ENCODE results near the gene ONECUT3. TPM values are rescaled to one million over a fixed set of nuclear protein-coding genes. Genes with fewer than 3 reads are reported as not detected.

The ONECUT3 gene
- total RNA-seq, 1 experiment from 2014 or later, result not detected

DNA sequence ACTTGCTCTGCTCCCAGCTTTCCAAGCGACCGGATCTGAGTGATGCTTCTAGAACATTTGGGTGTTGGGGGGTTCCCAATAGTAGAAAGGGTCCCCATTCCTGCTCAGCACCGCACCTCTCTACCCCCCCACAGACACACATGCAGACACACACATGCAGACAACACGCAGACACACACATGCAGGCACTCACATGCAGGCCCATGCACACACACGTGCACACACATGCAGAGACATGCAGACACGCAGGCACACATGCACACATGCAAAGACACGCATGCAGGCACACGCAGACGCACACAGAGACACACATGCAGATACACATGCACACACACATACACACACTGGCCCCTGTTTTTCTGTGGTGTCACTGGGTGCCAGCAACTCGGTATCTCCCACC lies 23.8 kb downstream of the ONECUT3 start:
- DNase-seq, result no peak
- ChIA-PET POLR2A (no interaction called here), CTCF (interaction anchor here (0.7 kb wide), 1 partner anchor 22 kb away, joined by 4 read pairs; no protein-coding TSS in a partner anchor)
- peaks cover 5% of the 10 kb centered on the region for H3K36me3 Mint-ChIP-seq (ENCODE audit: insufficient read depth, unreplicated experiment)
- H3K27me3 Mint-ChIP-seq (ENCODE audit: insufficient read depth, unreplicated experiment), result peaks cover 16% of the 10 kb centered on the region
- H3K4me1 Mint-ChIP-seq (ENCODE audit: low read depth, unreplicated experiment), result no peaks in the 10 kb centered on the region
- TF ChIP-seq, protein P1, sequence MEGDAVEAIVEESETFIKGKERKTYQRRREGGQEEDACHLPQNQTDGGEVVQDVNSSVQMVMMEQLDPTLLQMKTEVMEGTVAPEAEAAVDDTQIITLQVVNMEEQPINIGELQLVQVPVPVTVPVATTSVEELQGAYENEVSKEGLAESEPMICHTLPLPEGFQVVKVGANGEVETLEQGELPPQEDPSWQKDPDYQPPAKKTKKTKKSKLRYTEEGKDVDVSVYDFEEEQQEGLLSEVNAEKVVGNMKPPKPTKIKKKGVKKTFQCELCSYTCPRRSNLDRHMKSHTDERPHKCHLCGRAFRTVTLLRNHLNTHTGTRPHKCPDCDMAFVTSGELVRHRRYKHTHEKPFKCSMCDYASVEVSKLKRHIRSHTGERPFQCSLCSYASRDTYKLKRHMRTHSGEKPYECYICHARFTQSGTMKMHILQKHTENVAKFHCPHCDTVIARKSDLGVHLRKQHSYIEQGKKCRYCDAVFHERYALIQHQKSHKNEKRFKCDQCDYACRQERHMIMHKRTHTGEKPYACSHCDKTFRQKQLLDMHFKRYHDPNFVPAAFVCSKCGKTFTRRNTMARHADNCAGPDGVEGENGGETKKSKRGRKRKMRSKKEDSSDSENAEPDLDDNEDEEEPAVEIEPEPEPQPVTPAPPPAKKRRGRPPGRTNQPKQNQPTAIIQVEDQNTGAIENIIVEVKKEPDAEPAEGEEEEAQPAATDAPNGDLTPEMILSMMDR (IDR thresholded peaks at IDR 0.05; ENCODE audit: insufficient read depth in 1 of 2, low read depth in 1 of 2, low read length in 1 of 2, severe bottlenecking in 1 of 2, unreplicated experiment in 1 of 2), result no peak
- H3K4me3 Mint-ChIP-seq (ENCODE audit: unreplicated experiment), result no peak overlapping the region
- no peaks in the 10 kb centered on the region for H3K27me3 ChIP-seq (replicated peaks; ENCODE audit: control insufficient read depth, insufficient read depth, low read length)
- no peaks in the 10 kb centered on the region for H3K36me3 ChIP-seq (ENCODE audit: control insufficient read depth, insufficient read depth, low read length)
- no peak overlapping the region for H3K27ac Mint-ChIP-seq (ENCODE audit: unreplicated experiment)
- peaks cover 5% of the 10 kb centered on the region; the same call in 1 of the 2 replicates for H3K9me3 ChIP-seq
- no peaks in the 10 kb centered on the region for H3K9me3 Mint-ChIP-seq (ENCODE audit: unreplicated experiment)
- H3K4me3 ChIP-seq (ENCODE audit: low read depth, low read length), result no peak overlapping the region
- intact Hi-C loops (cut with micrococcal nuclease; ENCODE audit: unreplicated experiment), result no loop called here
- H3K4me1 ChIP-seq, result no peaks in the 10 kb centered on the region
- no TSS peak for BruUV-seq (replicated peaks)

DNA sequence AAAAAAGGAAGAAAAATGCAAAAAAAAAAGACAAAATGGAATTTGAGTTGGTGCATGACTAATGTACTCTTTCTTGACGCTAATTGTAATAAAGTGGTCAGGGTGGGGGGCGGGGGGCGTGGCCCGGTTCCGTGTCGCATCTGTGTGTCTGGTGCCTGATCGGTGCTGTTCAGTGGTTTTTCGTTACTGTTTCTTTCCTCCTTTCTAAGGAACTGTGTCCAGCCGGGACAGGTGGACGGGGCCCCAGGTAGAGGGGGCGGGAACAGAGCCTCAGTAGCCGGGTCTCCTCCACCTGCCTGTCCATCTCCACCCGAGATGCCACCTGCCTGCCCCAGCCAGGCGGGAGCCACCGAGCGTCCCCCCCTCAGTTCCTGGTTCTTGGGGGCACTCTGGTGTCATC lies 26.3 kb downstream of the ONECUT3 start:
- no peak overlapping the region for H3K27ac Mint-ChIP-seq (ENCODE audit: unreplicated experiment)
- no TSS peak for BruUV-seq (replicated peaks)
- no peak for DNase-seq
- Histone ChIP-seq H3K27me3 (replicated peaks; ENCODE audit: control insufficient read depth, insufficient read depth, low read length) (no peaks in the 10 kb centered on the region), H3K36me3 (ENCODE audit: control insufficient read depth, insufficient read depth, low read length) (no peaks in the 10 kb centered on the region), H3K4me3 (ENCODE audit: low read depth, low read length) (no peak overlapping the region), H3K9me3 (peaks cover 5% of the 10 kb centered on the region; the same call in 1 of the 2 replicates), H3K4me1 (no peaks in the 10 kb centered on the region)
- peaks cover 10% of the 10 kb centered on the region for H3K27me3 Mint-ChIP-seq (ENCODE audit: insufficient read depth, unreplicated experiment)
- no peaks in the 10 kb centered on the region for H3K4me1 Mint-ChIP-seq (ENCODE audit: low read depth, unreplicated experiment)
- intact Hi-C loops (cut with micrococcal nuclease; ENCODE audit: unreplicated experiment), result no loop called here
- TF ChIP-seq, protein P1 (IDR thresholded peaks at IDR 0.05; ENCODE audit: insufficient read depth in 1 of 2, low read depth in 1 of 2, low read length in 1 of 2, severe bottlenecking in 1 of 2, unreplicated experiment in 1 of 2), result no peak
- ChIA-PET POLR2A (no interaction called here), CTCF (no interaction called here)
- peaks cover 5% of the 10 kb centered on the region for H3K36me3 Mint-ChIP-seq (ENCODE audit: insufficient read depth, unreplicated experiment)
- H3K4me3 Mint-ChIP-seq (ENCODE audit: unreplicated experiment), result no peak overlapping the region
- no peaks in the 10 kb centered on the region for H3K9me3 Mint-ChIP-seq (ENCODE audit: unreplicated experiment)

DNA sequence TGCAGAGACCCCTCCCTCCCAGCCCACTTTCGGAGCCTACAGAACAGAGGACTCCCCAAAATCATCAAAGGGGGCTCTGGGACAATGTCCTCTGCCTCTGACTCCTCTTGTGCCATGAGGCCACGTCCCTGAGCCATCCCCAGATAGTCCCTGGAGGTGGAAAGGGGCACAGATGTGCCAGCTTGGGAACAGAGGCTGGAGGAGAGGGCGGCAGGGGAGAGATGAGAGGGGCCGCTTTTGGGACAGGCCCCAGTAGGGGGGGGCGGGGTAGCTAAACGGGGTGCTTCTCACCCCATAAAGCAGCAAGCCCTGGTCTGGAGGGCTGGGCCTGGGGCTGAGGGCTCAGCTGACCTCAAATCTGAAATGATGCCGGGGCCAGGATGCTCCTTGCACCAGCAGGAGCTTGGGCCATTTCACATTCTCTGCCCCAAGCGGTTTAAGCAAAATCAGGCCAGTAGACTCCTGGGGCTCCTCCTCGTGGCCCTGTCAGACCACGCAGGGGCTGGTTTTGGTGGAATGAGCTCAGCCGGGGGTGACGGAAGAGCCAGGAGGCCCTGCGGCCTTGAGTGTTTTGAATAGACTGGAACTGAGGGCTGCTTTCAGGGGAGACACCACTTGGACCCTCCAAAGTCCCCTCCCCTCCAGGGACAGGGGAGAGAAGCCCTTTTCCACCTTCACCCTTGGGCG lies 27.1 kb downstream of the ONECUT3 start:
- CTCF ChIA-PET, result interaction anchor here (0.6 to 1.6 kb wide), 6 partner anchors 20 to 234 kb away, joined by 3 to 6 read pairs (median 4); no protein-coding TSS in a partner anchor
- DNase-seq, result no peak
- H3K27me3 ChIP-seq (replicated peaks; ENCODE audit: control insufficient read depth, insufficient read depth, low read length), result no peaks in the 10 kb centered on the region

More for the DNA sequence above, 27.1 kb downstream of the ONECUT3 start:
- Mint-ChIP-seq H3K4me1 (ENCODE audit: low read depth, unreplicated experiment) (no peaks in the 10 kb centered on the region), H3K27ac (ENCODE audit: unreplicated experiment) (no peak overlapping the region), H3K4me3 (ENCODE audit: unreplicated experiment) (no peak overlapping the region), H3K9me3 (ENCODE audit: unreplicated experiment) (no peaks in the 10 kb centered on the region), H3K27me3 (ENCODE audit: insufficient read depth, unreplicated experiment) (peaks cover 7% of the 10 kb centered on the region), H3K36me3 (ENCODE audit: insufficient read depth, unreplicated experiment) (peaks cover 5% of the 10 kb centered on the region)
- H3K4me1 ChIP-seq, result no peaks in the 10 kb centered on the region
- H3K9me3 ChIP-seq, result peaks cover 5% of the 10 kb centered on the region; the same call in 1 of the 2 replicates
- TF ChIP-seq, protein P1 (IDR thresholded peaks at IDR 0.05; ENCODE audit: insufficient read depth in 1 of 2, low read depth in 1 of 2, low read length in 1 of 2, severe bottlenecking in 1 of 2, unreplicated experiment in 1 of 2), result peak in 1 of 2 experiments; percentile 26
- BruUV-seq (replicated peaks), result no TSS peak
- POLR2A ChIA-PET, result interaction anchor here (0.5 kb wide), 1 partner anchor 141 kb away, joined by 7 read pairs; no protein-coding TSS in a partner anchor
- intact Hi-C loops (cut with micrococcal nuclease; ENCODE audit: unreplicated experiment), result no loop called here
- no peak overlapping the region for H3K4me3 ChIP-seq (ENCODE audit: low read depth, low read length)
- H3K36me3 ChIP-seq (ENCODE audit: control insufficient read depth, insufficient read depth, low read length), result no peaks in the 10 kb centered on the region
